GM12878 (cell line): ENCODE data around the gene ENO2. TPM values are rescaled to one million over a fixed set of nuclear protein-coding genes. Genes with fewer than 3 reads are reported as not detected.
A peak's percentile ranks its signal among the peaks of the same experiment; 100 is the strongest.

Source experiments
- ASH2L ChIP-seq: fragments of 300-600, 200-600 bp; sonication (generic); IDR thresholded peaks from 2 replicates; pipeline ENCODE4 v1.6.1; 2017; ENCODE audit warnings: low read depth, mild to moderate bottlenecking, borderline replicate concordance
- BACH1 ChIP-seq: fragments of 450-650 bp; IDR thresholded peaks from 2 replicates; pipeline ENCODE4 v1.6.1; 2017; ENCODE audit warnings: mild to moderate bottlenecking, borderline replicate concordance
- CEBPB ChIP-seq, 2 experiments: fragments of 150-350 bp in 1 of 2; IDR thresholded peaks; 2 replicates each; pipeline ENCODE4 v1.6.1; 2012 to 2014; ENCODE audit warnings: low read depth in 2 of 2, low read length in 2 of 2, borderline replicate concordance in 1 of 2, inconsistent platforms in 1 of 2
- EP300 ChIP-seq, 2 experiments: fragments of 150-350 bp in 1 of 2; IDR thresholded peaks; 2 replicates each; pipeline ENCODE4 v1.6.1; 2011 to 2012; ENCODE audit warnings: low read depth in 2 of 2, low read length in 2 of 2, borderline replicate concordance in 1 of 2, improper control_type of control experiment in 1 of 2, inconsistent platforms in 1 of 2; ENCODE audit not compliant: control insufficient read depth in 1 of 2
- ETV6 ChIP-seq, 2 experiments: fragments of 450-650 bp in 1 of 2; IDR thresholded peaks in 1 of 2; conservative IDR thresholded peaks in 1 of 2; 2 replicates each; pipeline ENCODE4 v1.6.1; 2014; ENCODE audit warnings: antibody characterized with exemption in 1 of 2, borderline replicate concordance in 1 of 2, low read depth in 1 of 2, mild to moderate bottlenecking in 1 of 2, moderate library complexity in 1 of 2
- KDM1A ChIP-seq: fragments of 200-600 bp; sonication (generic); IDR thresholded peaks from 2 replicates; pipeline ENCODE4 v1.6.1; 2016; ENCODE audit warnings: borderline replicate concordance
- MTA3 ChIP-seq: IDR thresholded peaks from 2 replicates; pipeline ENCODE4 v1.6.1; 2012; ENCODE audit warnings: low read length, inconsistent platforms, borderline replicate concordance
- PAX5 ChIP-seq: IDR thresholded peaks from 2 replicates; pipeline ENCODE4 v1.6.1; 2011; ENCODE audit warnings: low read depth, low read length, borderline replicate concordance
- SUPT20H ChIP-seq: IDR thresholded peaks from 2 replicates; pipeline ENCODE4 v1.6.1; 2011; ENCODE audit warnings: low read depth, mild to moderate bottlenecking, low read length, moderate library complexity, borderline replicate concordance; ENCODE audit not compliant: control insufficient read depth
- ZBTB11 ChIP-seq: fragments of 450-650 bp; formaldehyde crosslinking; IDR thresholded peaks from 2 replicates; pipeline ENCODE4 v1.5.0; 2022; ENCODE audit warnings: mild to moderate bottlenecking, missing genetic modification characterization
- ZNF622 ChIP-seq: fragments of 450-650 bp; IDR thresholded peaks from 2 replicates; pipeline ENCODE4 v1.6.1; 2017; ENCODE audit warnings: mild to moderate bottlenecking, inconsistent platforms
- polyA plus RNA-seq, 11 experiments: library from polyadenylated mRNA; depleted of rRNA in 4 of 11; unstranded in 6 of 11; stranded (reverse) in 5 of 11; fragments of >200 nt; fragmentation: Nextera tagmentation in 4 of 11; fragmentation: Illumina TruSeq in 1 of 11; extraction: Ambion mirVana in 4 of 11; extraction: Trizol in 1 of 11; gene quantifications; 1 replicate in 1 of 11; 2 replicates in 10 of 11; pipeline versions ENCODE4 v1.2.1 to v1.2.3, GENCODE V29; 2011 to 2016; ENCODE audit warnings: inconsistent platforms in 2 of 11, missing spikeins in 2 of 11, low read depth in 1 of 11
- total RNA-seq, 4 experiments: library from RNA; depleted of rRNA in 3 of 4; stranded (reverse); fragments of >200 nt in 3 of 4; fragmentation: Illumina TruSeq in 1 of 4; extraction: Trizol in 1 of 4; gene quantifications; 2 replicates each; pipeline versions ENCODE4 v1.2.1 to v1.2.3, GENCODE V29; 2013 to 2021
- TF ChIP-seq, protein P1 (sequence below): fragments of 450-650 bp; IDR thresholded peaks from 2 replicates; pipeline ENCODE4 v1.6.1; 2017; ENCODE audit warnings: mild to moderate bottlenecking, moderate library complexity

ENO2 gene
- total and polyA plus RNA-seq, 10 of the 15 experiments (the other 5 are each of a cell fraction or from before 2014, with no cell fraction given): 24.8 to 196 (median 43.1) TPM

DNA sequence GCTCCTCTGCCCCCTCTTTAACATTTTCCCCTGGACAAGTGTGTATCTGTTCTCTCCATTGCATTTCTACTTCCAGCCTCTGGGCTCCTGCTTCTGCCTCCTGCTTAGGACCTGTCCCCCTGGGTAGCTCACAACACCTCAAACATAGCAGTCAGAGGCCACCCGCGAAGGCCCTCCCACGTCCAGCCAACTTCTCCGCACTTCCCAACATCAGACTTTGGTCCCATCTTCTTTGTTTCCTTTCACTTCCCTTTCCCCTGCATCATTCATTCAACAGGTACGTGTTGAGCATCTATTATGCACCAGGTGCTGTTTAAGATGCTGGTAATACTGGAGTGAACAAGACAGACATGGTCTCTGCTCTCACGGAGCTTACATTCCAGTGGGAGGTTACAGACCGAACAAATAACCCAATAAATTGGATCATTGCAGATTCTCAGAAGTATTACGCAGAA, 32.6 kb downstream of the ENO2 start (continued):
- TF ChIP-seq, protein P1, sequence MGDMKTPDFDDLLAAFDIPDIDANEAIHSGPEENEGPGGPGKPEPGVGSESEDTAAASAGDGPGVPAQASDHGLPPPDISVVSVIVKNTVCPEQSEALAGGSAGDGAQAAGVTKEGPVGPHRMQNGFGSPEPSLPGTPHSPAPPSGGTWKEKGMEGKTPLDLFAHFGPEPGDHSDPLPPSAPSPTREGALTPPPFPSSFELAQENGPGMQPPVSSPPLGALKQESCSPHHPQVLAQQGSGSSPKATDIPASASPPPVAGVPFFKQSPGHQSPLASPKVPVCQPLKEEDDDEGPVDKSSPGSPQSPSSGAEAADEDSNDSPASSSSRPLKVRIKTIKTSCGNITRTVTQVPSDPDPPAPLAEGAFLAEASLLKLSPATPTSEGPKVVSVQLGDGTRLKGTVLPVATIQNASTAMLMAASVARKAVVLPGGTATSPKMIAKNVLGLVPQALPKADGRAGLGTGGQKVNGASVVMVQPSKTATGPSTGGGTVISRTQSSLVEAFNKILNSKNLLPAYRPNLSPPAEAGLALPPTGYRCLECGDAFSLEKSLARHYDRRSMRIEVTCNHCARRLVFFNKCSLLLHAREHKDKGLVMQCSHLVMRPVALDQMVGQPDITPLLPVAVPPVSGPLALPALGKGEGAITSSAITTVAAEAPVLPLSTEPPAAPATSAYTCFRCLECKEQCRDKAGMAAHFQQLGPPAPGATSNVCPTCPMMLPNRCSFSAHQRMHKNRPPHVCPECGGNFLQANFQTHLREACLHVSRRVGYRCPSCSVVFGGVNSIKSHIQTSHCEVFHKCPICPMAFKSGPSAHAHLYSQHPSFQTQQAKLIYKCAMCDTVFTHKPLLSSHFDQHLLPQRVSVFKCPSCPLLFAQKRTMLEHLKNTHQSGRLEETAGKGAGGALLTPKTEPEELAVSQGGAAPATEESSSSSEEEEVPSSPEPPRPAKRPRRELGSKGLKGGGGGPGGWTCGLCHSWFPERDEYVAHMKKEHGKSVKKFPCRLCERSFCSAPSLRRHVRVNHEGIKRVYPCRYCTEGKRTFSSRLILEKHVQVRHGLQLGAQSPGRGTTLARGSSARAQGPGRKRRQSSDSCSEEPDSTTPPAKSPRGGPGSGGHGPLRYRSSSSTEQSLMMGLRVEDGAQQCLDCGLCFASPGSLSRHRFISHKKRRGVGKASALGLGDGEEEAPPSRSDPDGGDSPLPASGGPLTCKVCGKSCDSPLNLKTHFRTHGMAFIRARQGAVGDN: no peak
- TF ChIP-seq BACH1 (no peak), ETV6 (conservative IDR thresholded peaks at IDR 0.05 in 1 of 2, IDR thresholded peaks at IDR 0.05 in 1 of 2; ENCODE audit: borderline replicate concordance in 1 of 2, low read depth in 1 of 2) (no peak), KDM1A (no peak), EP300 (IDR thresholded peaks at IDR 0.05; ENCODE audit: borderline replicate concordance in 1 of 2, control insufficient read depth in 1 of 2, low read depth in 2 of 2, low read length in 2 of 2) (0 out of 4 replicates have a peak, but pooled peaks of 1 of the 2 experiments have one; percentile 20), SUPT20H (no peak), PAX5 (no peak), ZBTB11 (CRISPR knock-in tag) (no peak), CEBPB (IDR thresholded peaks at IDR 0.05; ENCODE audit: borderline replicate concordance in 1 of 2, low read depth in 2 of 2, low read length in 2 of 2) (no peak), ASH2L (no peak), ZNF622 (no peak), MTA3 (no peak)
